Non-pigmented ciliary epithelial cell (primary cell): ENCODE results near the gene GUK1.

Source experiments
- DNase-seq: peaks from one replicate; pipeline ENCODE4 v3.0.0-alpha.2; 2010; ENCODE audit warnings: low read depth

GUK1 gene

GRCh38 chr1:228139931-228140723, at the start of gene GUK1:
GUK1 (plus strand) TSS chr1:228140279; CDS start chr1:228140303, 24 bp downstream.
- DNase-seq = peak; percentile 96

- no peak for DNase-seq
Measured at GRCh38 chr1:228090613-228091081, 49.4 kb upstream of the GUK1 start.

GRCh38 chr1:228091084-228091483, 49.0 kb upstream of the GUK1 start:
- DNase-seq = no peak

GRCh38 chr1:228092342-228093049, 47.6 kb upstream of the GUK1 start:
- DNase-seq = no peak

GRCh38 chr1:228093050-228093906, 46.8 kb upstream of the GUK1 start:
- DNase-seq = no peak

GRCh38 chr1:228094432-228095016, 45.6 kb upstream of the GUK1 start:
- DNase-seq = no peak

- no peak for DNase-seq
Measured at GRCh38 chr1:228095161-228095560, 44.9 kb upstream of the GUK1 start.

- no peak for DNase-seq
Measured at GRCh38 chr1:228095938-228096337, 44.1 kb upstream of the GUK1 start.

GRCh38 chr1:228096416-228097332, 43.4 kb upstream of the GUK1 start:
- DNase-seq = no peak

GRCh38 chr1:228097333-228098081, 42.6 kb upstream of the GUK1 start:
- no peak for DNase-seq

GRCh38 chr1:228098323-228098931, 41.7 kb upstream of the GUK1 start:
- DNase-seq = no peak

- no peak for DNase-seq
Measured at GRCh38 chr1:228099331-228099732, 40.7 kb upstream of the GUK1 start.

- DNase-seq = no peak
Measured at GRCh38 chr1:228100822-228101613, 39.1 kb upstream of the GUK1 start.

- DNase-seq = no peak
Measured at GRCh38 chr1:228101614-228101993, 38.5 kb upstream of the GUK1 start.

- DNase-seq = no peak
Measured at GRCh38 chr1:228101994-228102790, 37.9 kb upstream of the GUK1 start.

- no peak for DNase-seq
Measured at GRCh38 chr1:228102791-228103620, 37.1 kb upstream of the GUK1 start, which contains the start of gene C1orf35. C1orf35 (minus strand) TSS chr1:228103325; CDS start chr1:228103227, 98 bp downstream.
